ENCODE results near the gene A3GALT2. TPM values are rescaled to one million over a fixed set of nuclear protein-coding genes. Genes with fewer than 3 reads are reported as not detected.

The A3GALT2 gene
- polyA plus RNA-seq, 2 of the 4 experiments (the other 2 are of a cell fraction): not detected

DNA sequence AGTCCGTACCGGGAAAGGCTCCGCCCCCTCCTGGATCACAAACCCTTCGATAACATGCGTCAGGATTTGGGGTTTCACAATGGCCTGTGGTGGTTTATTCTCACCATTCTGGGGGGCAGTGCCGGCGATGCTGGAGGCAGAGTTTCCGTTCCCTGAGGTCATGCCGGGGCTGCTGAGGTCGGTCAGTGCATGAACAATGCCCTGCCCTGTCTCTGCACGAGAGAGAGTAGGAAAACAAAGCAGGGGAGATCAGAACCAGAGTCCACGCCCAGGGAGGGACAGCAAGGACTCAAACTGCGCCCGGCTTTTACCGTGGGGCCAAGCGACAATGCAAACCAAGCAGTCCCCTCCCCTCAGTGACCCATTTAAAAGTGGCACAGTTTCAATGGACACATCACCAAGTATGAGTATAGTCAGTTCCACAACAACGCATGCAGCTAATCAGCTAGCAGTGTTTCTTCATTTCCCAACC is 13.2 kb upstream of the A3GALT2 start:
- Histone ChIP-seq H3K9me3 (no peaks in the 10 kb centered on the region), H3K27ac (no peak overlapping the region), H3K4me3 (no peak overlapping the region), H3K4me2 (no peak overlapping the region), H3K4me1 (peaks cover 27% of the 10 kb centered on the region)
- no peak for DNase-seq (ENCODE audit: low read depth in 1 of 2, low spot score in 1 of 2)
- 84% methylated on average over 15 of the region's 17 CpGs for WGBS (ENCODE audit: missing lambda C conversion rate)
- TF ChIP-seq MAZ (IDR thresholded peaks at IDR 0.05; ENCODE audit: borderline replicate concordance, low read depth, low read length) (no peak), GATA3 (IDR thresholded peaks at IDR 0.05; ENCODE audit: borderline replicate concordance) (no peak), FOSB (CRISPR knock-in tag; IDR thresholded peaks at IDR 0.05) (no peak), HEYL (CRISPR knock-in tag; IDR thresholded peaks at IDR 0.05) (no peak), CTCF (IDR thresholded peaks at IDR 0.05) (no peak), KDM1A (IDR thresholded peaks at IDR 0.05; ENCODE audit: low read depth) (no peak), EP300 (IDR thresholded peaks at IDR 0.05) (no peak), ZNF302 (CRISPR knock-in tag; IDR thresholded peaks at IDR 0.05) (no peak), NR3C1 (IDR thresholded peaks at IDR 0.05) (no peak), KDM5A (IDR thresholded peaks at IDR 0.05) (no peak), E2F6 (IDR thresholded peaks at IDR 0.05; ENCODE audit: borderline replicate concordance, low read depth) (no peak), CHD4 (IDR thresholded peaks at IDR 0.05; ENCODE audit: borderline replicate concordance) (no peak)
- TF ChIP-seq, protein P1, sequence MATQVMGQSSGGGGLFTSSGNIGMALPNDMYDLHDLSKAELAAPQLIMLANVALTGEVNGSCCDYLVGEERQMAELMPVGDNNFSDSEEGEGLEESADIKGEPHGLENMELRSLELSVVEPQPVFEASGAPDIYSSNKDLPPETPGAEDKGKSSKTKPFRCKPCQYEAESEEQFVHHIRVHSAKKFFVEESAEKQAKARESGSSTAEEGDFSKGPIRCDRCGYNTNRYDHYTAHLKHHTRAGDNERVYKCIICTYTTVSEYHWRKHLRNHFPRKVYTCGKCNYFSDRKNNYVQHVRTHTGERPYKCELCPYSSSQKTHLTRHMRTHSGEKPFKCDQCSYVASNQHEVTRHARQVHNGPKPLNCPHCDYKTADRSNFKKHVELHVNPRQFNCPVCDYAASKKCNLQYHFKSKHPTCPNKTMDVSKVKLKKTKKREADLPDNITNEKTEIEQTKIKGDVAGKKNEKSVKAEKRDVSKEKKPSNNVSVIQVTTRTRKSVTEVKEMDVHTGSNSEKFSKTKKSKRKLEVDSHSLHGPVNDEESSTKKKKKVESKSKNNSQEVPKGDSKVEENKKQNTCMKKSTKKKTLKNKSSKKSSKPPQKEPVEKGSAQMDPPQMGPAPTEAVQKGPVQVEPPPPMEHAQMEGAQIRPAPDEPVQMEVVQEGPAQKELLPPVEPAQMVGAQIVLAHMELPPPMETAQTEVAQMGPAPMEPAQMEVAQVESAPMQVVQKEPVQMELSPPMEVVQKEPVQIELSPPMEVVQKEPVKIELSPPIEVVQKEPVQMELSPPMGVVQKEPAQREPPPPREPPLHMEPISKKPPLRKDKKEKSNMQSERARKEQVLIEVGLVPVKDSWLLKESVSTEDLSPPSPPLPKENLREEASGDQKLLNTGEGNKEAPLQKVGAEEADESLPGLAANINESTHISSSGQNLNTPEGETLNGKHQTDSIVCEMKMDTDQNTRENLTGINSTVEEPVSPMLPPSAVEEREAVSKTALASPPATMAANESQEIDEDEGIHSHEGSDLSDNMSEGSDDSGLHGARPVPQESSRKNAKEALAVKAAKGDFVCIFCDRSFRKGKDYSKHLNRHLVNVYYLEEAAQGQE (IDR thresholded peaks at IDR 0.05): no peak
- TF ChIP-seq, protein P2, sequence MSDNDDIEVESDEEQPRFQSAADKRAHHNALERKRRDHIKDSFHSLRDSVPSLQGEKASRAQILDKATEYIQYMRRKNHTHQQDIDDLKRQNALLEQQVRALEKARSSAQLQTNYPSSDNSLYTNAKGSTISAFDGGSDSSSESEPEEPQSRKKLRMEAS (IDR thresholded peaks at IDR 0.05): no peak
- FAIRE-seq: no peak
- no peak for ATAC-seq
- POLR2A ChIA-PET: no interaction called here
- CTCF ChIA-PET: interaction anchor here (1.2 to 1.8 kb wide), 2 partner anchors 23 to 38 kb away, joined by 3 to 4 read pairs; no protein-coding TSS in a partner anchor

GRCh38 chr1:33332881-33333280 is 12.0 kb upstream of the A3GALT2 start:
- POLR2A ChIA-PET: no interaction called here
- WGBS (ENCODE audit: missing lambda C conversion rate): 94% methylated on average over 2 of the region's 5 CpGs
- Histone ChIP-seq H3K4me1 (peaks cover 15% of the 10 kb centered on the region; the same call in 2 of the 3 replicates), H3K4me3 (no peak overlapping the region), H3K4me2 (no peak overlapping the region), H3K9me3 (no peaks in the 10 kb centered on the region), H3K27ac (no peak overlapping the region)
- CTCF ChIA-PET: interaction anchor here (1.0 kb wide), 1 partner anchor 37 kb away, joined by 3 read pairs; no protein-coding TSS in a partner anchor
- TF ChIP-seq KDM1A (IDR thresholded peaks at IDR 0.05; ENCODE audit: low read depth) (no peak), JUN (IDR thresholded peaks at IDR 0.05) (no peak), MAZ (IDR thresholded peaks at IDR 0.05; ENCODE audit: borderline replicate concordance, low read depth, low read length) (no peak), GATA3 (IDR thresholded peaks at IDR 0.05; ENCODE audit: borderline replicate concordance) (no peak), POLR2A (IDR thresholded peaks at IDR 0.05; ENCODE audit: low read length) (no peak)
- ATAC-seq (no peak), DNase-seq (ENCODE audit: low read depth in 1 of 2, low spot score in 1 of 2) (no peak), FAIRE-seq (no peak)

- WGBS (ENCODE audit: missing lambda C conversion rate): 83% methylated on average over 10 of the region's 10 CpGs
- H3K9me3 ChIP-seq: no peaks in the 10 kb centered on the region
- no peak overlapping the region for H3K4me3 ChIP-seq
- ATAC-seq (no peak), DNase-seq (ENCODE audit: low read depth in 1 of 2, low spot score in 1 of 2) (no peak), FAIRE-seq (no peak)
- POLR2A ChIA-PET: no interaction called here
- peaks cover 12% of the 10 kb centered on the region; the same call in 1 of the 3 replicates for H3K4me1 ChIP-seq
- CTCF ChIA-PET: interaction anchor here (1.0 kb wide), 1 partner anchor 37 kb away, joined by 3 read pairs; no protein-coding TSS in a partner anchor
- H3K4me2 ChIP-seq: no peak overlapping the region
- TF ChIP-seq, protein P3, sequence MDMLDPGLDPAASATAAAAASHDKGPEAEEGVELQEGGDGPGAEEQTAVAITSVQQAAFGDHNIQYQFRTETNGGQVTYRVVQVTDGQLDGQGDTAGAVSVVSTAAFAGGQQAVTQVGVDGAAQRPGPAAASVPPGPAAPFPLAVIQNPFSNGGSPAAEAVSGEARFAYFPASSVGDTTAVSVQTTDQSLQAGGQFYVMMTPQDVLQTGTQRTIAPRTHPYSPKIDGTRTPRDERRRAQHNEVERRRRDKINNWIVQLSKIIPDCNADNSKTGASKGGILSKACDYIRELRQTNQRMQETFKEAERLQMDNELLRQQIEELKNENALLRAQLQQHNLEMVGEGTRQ (IDR thresholded peaks at IDR 0.05): no peak
- no peak overlapping the region for H3K27ac ChIP-seq
Measured at GRCh38 chr1:33332357-33332789, 11.5 kb upstream of the A3GALT2 start.

Measured in A549 (cell line).